Neural progenitor cell (in vitro differentiated cells): ENCODE measurements around the gene SEC63. TPM values are rescaled to one million over a fixed set of nuclear protein-coding genes. Genes with fewer than 3 reads are reported as not detected.

Experiments
- DNase-seq: peaks from one replicate; pipeline ENCODE4 v3.0.0-alpha.2; 2016; ENCODE audit warnings: low spot score
- H2AFZ ChIP-seq: fragments of 200-600 bp; sonication (generic); replicated peaks from 2 replicates; pipeline ENCODE4 v1.6.1; 2016; ENCODE audit warnings: antibody characterized with exemption
- H3F3A ChIP-seq: fragments of 200-600 bp; sonication (generic); 2 replicates; pipeline ENCODE4 v1.6.1; 2016; ENCODE audit warnings: antibody characterized with exemption, low read depth
- H3K27ac ChIP-seq: fragments of 200-600 bp; sonication (generic); 2 replicates; pipeline ENCODE4 v1.5.1; 2016; ENCODE audit warnings: mild to moderate bottlenecking
- H3K27me3 ChIP-seq: fragments of 200-600 bp; sonication (generic); 2 replicates; pipeline ENCODE4 v1.6.1; 2016; ENCODE audit warnings: mild to moderate bottlenecking, moderate library complexity
- H3K36me3 ChIP-seq: fragments of 200-600 bp; sonication (generic); 2 replicates; pipeline ENCODE4 v1.5.1; 2016
- H3K4me1 ChIP-seq: fragments of 200-600 bp; sonication (generic); 2 replicates; pipeline ENCODE4 v1.6.1; 2016; ENCODE audit warnings: mixed run types
- H3K4me2 ChIP-seq: fragments of 200-600 bp; sonication (generic); 2 replicates; pipeline ENCODE4 v1.6.1; 2016
- H3K4me3 ChIP-seq: fragments of 200-600 bp; sonication (generic); 2 replicates; pipeline ENCODE4 v1.5.1; 2016
- H3K79me2 ChIP-seq: fragments of 200-600 bp; sonication (generic); 2 replicates; pipeline ENCODE4 v1.6.1; 2016; ENCODE audit warnings: low read depth
- H3K9ac ChIP-seq: fragments of 200-600 bp; sonication (generic); 2 replicates; pipeline ENCODE4 v1.6.1; 2016
- H3K9me3 ChIP-seq: fragments of 200-600 bp; sonication (generic); 2 replicates; pipeline ENCODE4 v1.5.1; 2016; ENCODE audit warnings: low read depth
- H4K20me1 ChIP-seq: fragments of 200-600 bp; sonication (generic); 2 replicates; pipeline ENCODE4 v1.6.1; 2016; ENCODE audit warnings: low read depth
- H3K27ac Mint-ChIP-seq: 3 replicates; pipeline ENCODE4 v1.8.0; 2021; ENCODE audit warnings: mixed read lengths
- H3K27me3 Mint-ChIP-seq: 2 replicates; pipeline ENCODE4 v1.8.0; 2022; ENCODE audit warnings: low read depth, mild to moderate bottlenecking, inconsistent platforms, moderate library complexity, mixed read lengths; ENCODE audit not compliant: insufficient read depth
- H3K36me3 Mint-ChIP-seq: 3 replicates; pipeline ENCODE4 v1.8.0; 2021; ENCODE audit warnings: mixed read lengths
- H3K4me1 Mint-ChIP-seq: 3 replicates; pipeline ENCODE4 v1.8.0; 2021; ENCODE audit warnings: mixed read lengths
- H3K4me3 Mint-ChIP-seq: 3 replicates; pipeline ENCODE4 v1.8.0; 2021; ENCODE audit warnings: mild to moderate bottlenecking, moderate library complexity, mixed read lengths
- H3K9me3 Mint-ChIP-seq: 3 replicates; pipeline ENCODE4 v1.8.0; 2020; ENCODE audit warnings: mixed read lengths
- EZH2 ChIP-seq: fragments of 200-600 bp; sonication (generic); IDR thresholded peaks from 2 replicates; pipeline ENCODE4 v1.6.1; 2017; ENCODE audit warnings: antibody characterized with exemption, mild to moderate bottlenecking, moderate library complexity
- EZH2phosphoT487 ChIP-seq: fragments of 200-600 bp; sonication (generic); IDR thresholded peaks from 2 replicates; pipeline ENCODE4 v1.6.1; 2017; ENCODE audit warnings: antibody characterized with exemption
- total RNA-seq: library from RNA; depleted of rRNA; stranded (reverse); fragments of >200 nt; gene quantifications from 2 replicates; pipeline ENCODE4 v1.2.3, GENCODE V29; 2015; ENCODE audit warnings: low replicate concordance
- TF ChIP-seq, protein P1 (sequence below): fragments of 200-600 bp; sonication (generic); IDR thresholded peaks from 2 replicates; pipeline ENCODE4 v1.5.1; 2017; ENCODE audit warnings: antibody characterized with exemption, mild to moderate bottlenecking

Gene SEC63
- total RNA-seq, 1 donor from 2014 or later: 20.7 TPM

DNA sequence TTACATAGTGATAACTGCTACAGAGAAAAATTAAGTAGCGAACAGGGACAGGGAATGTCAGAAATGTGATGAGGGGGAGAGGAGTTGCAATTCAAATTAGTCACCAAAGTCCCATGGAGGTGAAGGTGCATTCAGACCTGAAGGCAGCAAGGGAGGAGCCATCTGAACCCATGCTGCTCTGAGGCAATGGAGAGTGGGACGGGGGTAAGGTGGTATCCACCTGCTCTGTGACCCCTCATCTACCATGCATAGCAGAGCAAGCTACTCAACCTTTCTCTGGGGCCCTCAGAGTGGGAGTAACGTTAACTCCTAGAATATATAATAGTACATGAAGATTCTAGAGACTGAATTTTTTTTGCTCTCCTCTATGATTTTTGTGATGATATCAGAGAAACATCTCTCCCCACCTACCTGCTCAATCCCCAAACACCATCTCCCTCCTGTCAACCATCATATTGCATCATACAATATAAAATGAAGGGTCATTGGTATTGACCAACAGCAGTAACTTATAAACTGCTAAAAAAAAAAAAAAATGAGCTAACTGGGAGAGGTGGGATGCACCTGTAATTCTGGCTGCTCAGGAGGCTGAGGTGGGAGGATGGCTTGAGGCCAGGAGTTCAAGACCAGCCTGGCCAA is 117.3 kb downstream of the SEC63 start:
- peaks cover 2% of the 10 kb centered on the region for H3K4me1 Mint-ChIP-seq
- TF ChIP-seq, protein P1, sequence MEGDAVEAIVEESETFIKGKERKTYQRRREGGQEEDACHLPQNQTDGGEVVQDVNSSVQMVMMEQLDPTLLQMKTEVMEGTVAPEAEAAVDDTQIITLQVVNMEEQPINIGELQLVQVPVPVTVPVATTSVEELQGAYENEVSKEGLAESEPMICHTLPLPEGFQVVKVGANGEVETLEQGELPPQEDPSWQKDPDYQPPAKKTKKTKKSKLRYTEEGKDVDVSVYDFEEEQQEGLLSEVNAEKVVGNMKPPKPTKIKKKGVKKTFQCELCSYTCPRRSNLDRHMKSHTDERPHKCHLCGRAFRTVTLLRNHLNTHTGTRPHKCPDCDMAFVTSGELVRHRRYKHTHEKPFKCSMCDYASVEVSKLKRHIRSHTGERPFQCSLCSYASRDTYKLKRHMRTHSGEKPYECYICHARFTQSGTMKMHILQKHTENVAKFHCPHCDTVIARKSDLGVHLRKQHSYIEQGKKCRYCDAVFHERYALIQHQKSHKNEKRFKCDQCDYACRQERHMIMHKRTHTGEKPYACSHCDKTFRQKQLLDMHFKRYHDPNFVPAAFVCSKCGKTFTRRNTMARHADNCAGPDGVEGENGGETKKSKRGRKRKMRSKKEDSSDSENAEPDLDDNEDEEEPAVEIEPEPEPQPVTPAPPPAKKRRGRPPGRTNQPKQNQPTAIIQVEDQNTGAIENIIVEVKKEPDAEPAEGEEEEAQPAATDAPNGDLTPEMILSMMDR: no peak
- TF ChIP-seq EZH2: no peak
- TF ChIP-seq EZH2phosphoT487: no peak
- no peaks in the 10 kb centered on the region for H3K4me1 ChIP-seq
- H3K4me2 ChIP-seq: no peak overlapping the region
- H3K36me3 Mint-ChIP-seq: no peaks in the 10 kb centered on the region
- H4K20me1 ChIP-seq: no peaks in the 10 kb centered on the region
- H3K27ac ChIP-seq: no peak overlapping the region
- H3K9me3 Mint-ChIP-seq: no peaks in the 10 kb centered on the region
- no peak overlapping the region for H2AFZ ChIP-seq
- no peaks in the 10 kb centered on the region for H3K79me2 ChIP-seq
- H3K27me3 ChIP-seq: no peaks in the 10 kb centered on the region
- no peak overlapping the region for H3K4me3 ChIP-seq
- DNase-seq: no peak
- H3K4me3 Mint-ChIP-seq: no peak overlapping the region
- H3K36me3 ChIP-seq: no peaks in the 10 kb centered on the region
- no peak overlapping the region for H3K27ac Mint-ChIP-seq
- H3K9ac ChIP-seq: no peak overlapping the region
- no peaks in the 10 kb centered on the region for H3K9me3 ChIP-seq
- H3K27me3 Mint-ChIP-seq: peaks cover 3% of the 10 kb centered on the region
- H3F3A ChIP-seq: no peaks in the 10 kb centered on the region

DNA sequence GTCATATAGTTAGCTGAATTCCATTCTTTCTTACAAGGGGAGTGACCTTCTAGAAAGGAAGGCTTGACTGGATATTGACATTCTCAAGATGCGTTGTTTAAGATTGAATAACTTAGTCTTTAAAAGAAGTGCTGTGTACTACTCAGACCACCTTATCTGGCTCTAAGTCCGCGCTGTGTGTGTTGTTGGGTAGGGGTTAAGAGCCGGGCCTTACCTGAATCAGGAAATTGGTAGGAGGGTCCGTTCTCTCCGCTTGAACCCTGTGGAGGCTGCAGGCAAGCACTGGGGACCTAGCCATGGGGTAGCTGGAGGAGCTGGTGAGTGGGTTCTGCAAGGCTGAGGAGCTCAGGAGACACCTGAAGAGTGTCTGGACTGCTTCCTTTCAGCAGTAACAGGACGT is 124.9 kb downstream of the SEC63 start:
- H4K20me1 ChIP-seq: no peaks in the 10 kb centered on the region
- no peak for DNase-seq

DNA sequence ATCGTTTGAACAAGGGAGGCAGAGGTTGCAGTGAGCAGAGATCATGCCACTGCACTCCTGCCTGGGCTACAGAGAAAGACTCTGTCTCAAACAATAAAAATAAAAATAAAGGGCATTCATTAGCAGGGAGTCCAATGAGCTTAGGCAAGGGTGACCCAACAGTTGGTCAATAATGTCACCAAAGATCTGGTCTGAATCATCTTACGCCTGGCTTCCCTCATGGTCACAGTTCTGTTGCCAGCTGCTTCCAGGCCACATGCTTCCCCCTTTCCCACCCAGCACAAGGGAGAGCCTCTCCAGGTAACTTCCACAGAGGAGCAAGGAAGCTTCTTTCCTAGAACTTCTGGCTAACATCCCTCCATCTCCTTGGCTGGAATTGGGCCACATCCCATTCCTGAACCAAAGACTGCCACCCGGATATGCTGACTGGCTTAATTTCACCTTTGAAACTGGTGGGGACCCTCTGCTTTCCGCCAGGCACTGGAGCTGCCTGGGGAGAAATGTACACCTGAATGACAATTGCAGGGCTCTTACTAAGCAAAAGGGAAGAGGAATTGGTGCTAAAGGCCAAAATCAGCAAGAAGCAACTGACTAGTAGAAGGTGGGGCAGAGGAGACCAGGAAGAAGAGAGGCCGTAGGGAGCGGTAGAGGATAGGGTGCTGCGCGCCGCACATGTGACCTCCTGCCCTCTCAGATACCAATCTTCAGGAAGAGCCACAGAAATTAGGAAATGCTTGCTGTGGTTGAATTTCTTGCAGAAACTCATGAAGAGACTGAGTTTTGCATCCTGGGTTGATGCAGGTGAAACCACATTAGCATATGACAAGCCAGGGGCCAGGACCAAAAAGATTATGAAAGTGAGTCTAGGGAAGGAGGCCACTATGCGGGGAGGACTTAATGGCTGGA is 125.6 kb downstream of the SEC63 start:
- H3K4me3 Mint-ChIP-seq: no peak overlapping the region
- peaks cover 7% of the 10 kb centered on the region for H3K27me3 Mint-ChIP-seq

More for the DNA sequence above, 124.9 kb downstream of the SEC63 start:
- H3K9me3 ChIP-seq: no peaks in the 10 kb centered on the region
- Mint-ChIP-seq H3K4me3 (no peak overlapping the region), H3K4me1 (no peaks in the 10 kb centered on the region), H3K36me3 (no peaks in the 10 kb centered on the region), H3K27ac (no peak overlapping the region), H3K9me3 (no peaks in the 10 kb centered on the region), H3K27me3 (peaks cover 7% of the 10 kb centered on the region)
- no peak overlapping the region for H3K4me2 ChIP-seq
- TF ChIP-seq EZH2 (no peak), EZH2phosphoT487 (no peak)
- TF ChIP-seq, protein P1: no peak
- no peaks in the 10 kb centered on the region for H3K27me3 ChIP-seq
- H3K4me3 ChIP-seq: no peak overlapping the region
- no peaks in the 10 kb centered on the region for H3F3A ChIP-seq
- H3K27ac ChIP-seq: no peak overlapping the region
- no peaks in the 10 kb centered on the region for H3K4me1 ChIP-seq
- no peaks in the 10 kb centered on the region for H3K79me2 ChIP-seq
- H3K36me3 ChIP-seq: no peaks in the 10 kb centered on the region
- H2AFZ ChIP-seq: no peak overlapping the region
- H3K9ac ChIP-seq: no peak overlapping the region

More for the DNA sequence above, 125.6 kb downstream of the SEC63 start:
- Mint-ChIP-seq H3K36me3 (no peaks in the 10 kb centered on the region), H3K4me1 (no peaks in the 10 kb centered on the region), H3K27ac (no peak overlapping the region), H3K9me3 (no peaks in the 10 kb centered on the region)
- Histone ChIP-seq H2AFZ (no peak overlapping the region), H3K9ac (no peak overlapping the region), H3K4me2 (no peak overlapping the region), H3K27ac (no peak overlapping the region), H3K27me3 (no peaks in the 10 kb centered on the region), H3K9me3 (no peaks in the 10 kb centered on the region), H3K36me3 (no peaks in the 10 kb centered on the region), H4K20me1 (no peaks in the 10 kb centered on the region), H3K79me2 (no peaks in the 10 kb centered on the region), H3K4me3 (no peak overlapping the region), H3F3A (no peaks in the 10 kb centered on the region), H3K4me1 (no peaks in the 10 kb centered on the region)
- DNase-seq: no peak
- TF ChIP-seq EZH2 (no peak), EZH2phosphoT487 (no peak)
- TF ChIP-seq, protein P1: no peak
